Transverse colon (tissue), 4 donors: ENCODE data around the gene ANO4. TPM values are rescaled to one million over a fixed set of nuclear protein-coding genes. Genes with fewer than 3 reads are reported as not detected.

Source experiments
- DNase-seq: peaks from one replicate; pipeline ENCODE4 v3.0.0-alpha.2; 2019
- H3K27ac ChIP-seq, 4 donors: fragments of 200-600 bp; sonication (generic); 2 replicates each; pipeline ENCODE4 v1.5.1; 2016 to 2018; ENCODE audit warnings: inconsistent platforms in 4 of 4
- H3K27me3 ChIP-seq: fragments of 200-600 bp; sonication (generic); 2 replicates; pipeline ENCODE4 v1.5.1; 2017; ENCODE audit warnings: inconsistent platforms
- H3K36me3 ChIP-seq, 4 donors: fragments of 200-600 bp; sonication (generic); 2 replicates each; pipeline ENCODE4 v1.5.1; 2017 to 2019; ENCODE audit warnings: inconsistent platforms in 4 of 4
- H3K4me1 ChIP-seq, 4 donors: fragments of 200-600 bp; sonication (generic); 2 replicates each; pipeline ENCODE4 v1.5.1; 2017 to 2020; ENCODE audit warnings: inconsistent platforms in 4 of 4
- H3K4me3 ChIP-seq, 4 donors: fragments of 200-600 bp; sonication (generic); 1 replicate in 1 of 4; 2 replicates in 3 of 4; pipeline versions ENCODE4 v1.5.1 to v1.6.1; 2017 to 2019; ENCODE audit warnings: inconsistent platforms in 4 of 4
- H3K9me3 ChIP-seq, 2 donors: fragments of 200-600 bp; sonication (generic); 2 replicates each; pipeline ENCODE4 v1.5.1; 2017 to 2019; ENCODE audit warnings: inconsistent platforms in 2 of 2
- EP300 ChIP-seq: sonication (generic); formaldehyde crosslinking; IDR thresholded peaks from one replicate; pipeline ENCODE4 v1.6.1; 2017; ENCODE audit warnings: antibody characterized with exemption, low read depth
- POLR2A ChIP-seq: fragments of 450-650 bp; IDR thresholded peaks from one replicate; pipeline ENCODE4 v1.6.1; 2016; ENCODE audit warnings: antibody characterized with exemption, mild to moderate bottlenecking, moderate library complexity
- POLR2AphosphoS5 ChIP-seq, 3 donors: sonication (generic); formaldehyde crosslinking; IDR thresholded peaks; one replicate each; pipeline ENCODE4 v1.6.1; 2016; ENCODE audit warnings: antibody characterized with exemption in 3 of 3
- WGBS, 2 donors: methylation state at CpG; one replicate each; pipeline ENCODE4 v1.1.5; 2018; ENCODE audit warnings: low coverage in 1 of 2; 5-methylcytosine and 5-hydroxymethylcytosine counted together
- in situ Hi-C, 4 donors: fragments of 200-750 bp; cut with MboI; loops; one replicate each; pipeline versions ENCODE4 v1.15.0 to v1.15.1; 2017; ENCODE audit warnings: low sequenced_read_pairs in 3 of 4, low pct_ligation_motif_present in 1 of 4, low pct_unique_long_range_greater_than_20kb in 1 of 4
- intact Hi-C: fragments of 100-400 bp; cut with DNase I; formaldehyde crosslinking; loops from one replicate; pipeline ENCODE4 v1.15.1; 2023; ENCODE audit warnings: low total_unique reads
- total RNA-seq, 4 donors: library from RNA; depleted of rRNA; stranded (reverse); fragments of >200 nt; gene quantifications; one replicate each; pipeline ENCODE4 v1.1.0, GENCODE V29; 2016
- TF ChIP-seq, protein P1 (sequence below), 5 experiments: fragments of 200-600 bp in 3 of 5; fragments of 450-650 bp in 2 of 5; sonication (generic) in 3 of 5; IDR thresholded peaks; 1 replicate in 2 of 5; 2 replicates in 3 of 5; pipeline ENCODE4 v1.5.1; 2016 to 2017; ENCODE audit warnings: antibody characterized with exemption in 5 of 5, inconsistent platforms in 3 of 5, mild to moderate bottlenecking in 2 of 5, moderate library complexity in 1 of 5

Gene ANO4
- total RNA-seq, 4 donors from 2014 or later, result 0.14 TPM; not detected in 3

DNA sequence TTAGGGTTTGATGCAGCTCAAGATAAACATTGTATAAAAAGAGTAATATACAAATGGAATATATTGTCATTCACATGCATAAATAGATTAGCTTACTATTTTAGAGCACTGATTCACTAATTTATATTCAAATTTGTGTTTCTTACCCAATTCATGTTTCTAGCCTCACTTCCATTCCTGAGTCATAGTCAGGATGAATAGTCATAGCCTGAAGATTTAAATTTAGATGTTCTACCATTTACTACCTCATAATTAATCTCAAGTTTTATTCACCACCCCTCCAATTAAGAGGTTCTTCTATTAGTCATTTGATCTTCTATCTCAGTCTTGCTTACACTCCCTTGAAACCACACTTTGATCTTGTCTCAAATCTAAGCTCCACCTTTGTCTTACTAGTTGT, 38.7 kb downstream of the ANO4 start:
- Histone ChIP-seq H3K4me3 (no peak overlapping the region), H3K27me3 (no peaks in the 10 kb centered on the region), H3K9me3 (no peaks in the 10 kb centered on the region), H3K27ac (no peak overlapping the region), H3K4me1 (no peaks in the 10 kb centered on the region), H3K36me3 (no peaks in the 10 kb centered on the region)
- intact Hi-C loops, result no loop called here
- TF ChIP-seq POLR2A (no peak), EP300 (no peak), POLR2AphosphoS5 (IDR thresholded peaks at IDR 0.05) (no peak)
- TF ChIP-seq, protein P1, sequence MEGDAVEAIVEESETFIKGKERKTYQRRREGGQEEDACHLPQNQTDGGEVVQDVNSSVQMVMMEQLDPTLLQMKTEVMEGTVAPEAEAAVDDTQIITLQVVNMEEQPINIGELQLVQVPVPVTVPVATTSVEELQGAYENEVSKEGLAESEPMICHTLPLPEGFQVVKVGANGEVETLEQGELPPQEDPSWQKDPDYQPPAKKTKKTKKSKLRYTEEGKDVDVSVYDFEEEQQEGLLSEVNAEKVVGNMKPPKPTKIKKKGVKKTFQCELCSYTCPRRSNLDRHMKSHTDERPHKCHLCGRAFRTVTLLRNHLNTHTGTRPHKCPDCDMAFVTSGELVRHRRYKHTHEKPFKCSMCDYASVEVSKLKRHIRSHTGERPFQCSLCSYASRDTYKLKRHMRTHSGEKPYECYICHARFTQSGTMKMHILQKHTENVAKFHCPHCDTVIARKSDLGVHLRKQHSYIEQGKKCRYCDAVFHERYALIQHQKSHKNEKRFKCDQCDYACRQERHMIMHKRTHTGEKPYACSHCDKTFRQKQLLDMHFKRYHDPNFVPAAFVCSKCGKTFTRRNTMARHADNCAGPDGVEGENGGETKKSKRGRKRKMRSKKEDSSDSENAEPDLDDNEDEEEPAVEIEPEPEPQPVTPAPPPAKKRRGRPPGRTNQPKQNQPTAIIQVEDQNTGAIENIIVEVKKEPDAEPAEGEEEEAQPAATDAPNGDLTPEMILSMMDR (IDR thresholded peaks at IDR 0.05), result no peak
- in situ Hi-C loops, result no loop called here
- no peak for DNase-seq

DNA sequence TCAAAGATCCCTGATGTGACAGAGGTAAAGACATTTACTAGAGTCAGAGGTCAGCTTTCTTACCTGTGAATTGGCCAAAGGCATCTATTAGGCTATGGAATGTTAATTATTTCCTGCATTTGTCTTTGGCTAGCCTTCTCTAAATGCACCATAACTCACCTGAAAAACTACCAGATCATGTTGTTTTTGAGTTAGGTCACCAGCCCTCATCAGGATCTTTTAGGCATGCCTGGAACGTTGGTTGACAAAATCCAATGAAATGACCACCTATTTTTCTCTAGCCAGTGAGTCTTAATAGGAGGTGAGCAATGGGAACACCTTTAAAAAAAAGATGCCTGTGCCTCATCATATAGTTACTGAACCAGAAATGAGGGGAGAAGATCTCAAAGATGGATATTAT, 46.2 kb downstream of the ANO4 start:
- 60 to 70% methylated on average over 1 of the region's 1 CpG for WGBS, 2 donors
- Histone ChIP-seq H3K36me3 (no peaks in the 10 kb centered on the region), H3K27me3 (no peaks in the 10 kb centered on the region), H3K4me1 (no peaks in the 10 kb centered on the region), H3K9me3 (no peaks in the 10 kb centered on the region), H3K4me3 (no peak overlapping the region), H3K27ac (no peak overlapping the region)
- DNase-seq, result no peak
- in situ Hi-C loops (no loop called here), intact Hi-C loops (no loop called here)
- no peak for TF ChIP-seq POLR2AphosphoS5 (IDR thresholded peaks at IDR 0.05)
- TF ChIP-seq EP300, result no peak
- TF ChIP-seq POLR2A, result no peak
- TF ChIP-seq, protein P1 (IDR thresholded peaks at IDR 0.05), result no peak

DNA sequence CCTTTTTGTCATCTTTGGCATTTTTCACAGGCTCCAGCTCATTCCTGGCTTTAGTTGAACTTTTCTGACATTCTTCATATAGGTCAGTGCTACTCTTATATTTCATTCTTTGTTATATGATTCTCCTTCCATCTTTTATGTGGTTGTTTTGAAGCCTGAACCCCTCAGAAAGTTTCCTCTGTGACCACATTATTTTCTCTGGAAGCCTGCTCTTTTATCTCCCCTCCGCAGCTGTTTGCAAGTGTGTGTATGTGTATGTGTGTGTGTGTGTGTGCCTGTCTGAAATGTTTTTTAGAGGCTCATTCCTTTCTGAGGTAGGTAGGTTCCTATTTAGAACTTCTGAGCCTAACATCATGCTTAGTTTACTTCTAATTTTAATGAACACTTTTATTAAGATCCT, 47.6 kb downstream of the ANO4 start:
- Histone ChIP-seq H3K27ac (no peak overlapping the region), H3K4me1 (no peaks in the 10 kb centered on the region), H3K4me3 (no peak overlapping the region), H3K9me3 (no peaks in the 10 kb centered on the region), H3K27me3 (no peaks in the 10 kb centered on the region), H3K36me3 (no peaks in the 10 kb centered on the region)
- no peak for TF ChIP-seq EP300
- TF ChIP-seq, protein P1 (IDR thresholded peaks at IDR 0.05), result no peak
- TF ChIP-seq POLR2AphosphoS5 (IDR thresholded peaks at IDR 0.05), result no peak
- no peak for TF ChIP-seq POLR2A
- 61 to 100% methylated on average over 1 of the region's 1 CpG for WGBS, 2 donors
- no peak for DNase-seq
- intact Hi-C loops, result no loop called here
- in situ Hi-C loops, result no loop called here

DNA sequence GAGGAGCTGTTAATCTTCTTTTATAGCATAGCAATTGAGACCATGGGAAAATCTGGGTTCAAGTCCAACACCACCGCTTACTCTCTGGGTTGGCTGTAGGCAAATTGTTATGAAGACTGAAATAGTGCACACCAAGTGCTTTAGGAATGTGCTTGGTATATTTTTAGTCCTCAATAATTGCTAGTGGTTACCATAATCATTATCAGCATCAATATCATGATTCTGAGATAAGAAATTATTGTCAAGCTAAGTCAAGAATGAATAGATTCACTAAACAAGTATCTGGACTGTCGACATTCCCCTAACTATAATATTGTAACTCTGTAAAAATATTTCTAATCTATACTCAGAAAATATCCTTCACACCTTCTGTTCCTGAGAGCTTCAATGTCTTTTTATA, 48.5 kb downstream of the ANO4 start:
- Histone ChIP-seq H3K4me3 (no peak overlapping the region), H3K27ac (no peak overlapping the region), H3K36me3 (no peaks in the 10 kb centered on the region), H3K9me3 (no peaks in the 10 kb centered on the region), H3K4me1 (no peaks in the 10 kb centered on the region), H3K27me3 (no peaks in the 10 kb centered on the region)
- DNase-seq, result no peak
- TF ChIP-seq POLR2AphosphoS5 (IDR thresholded peaks at IDR 0.05) (no peak), EP300 (no peak), POLR2A (no peak)
- TF ChIP-seq, protein P1 (IDR thresholded peaks at IDR 0.05), result no peak
- intact Hi-C loops (no loop called here), in situ Hi-C loops (no loop called here)
- 63 to 88% methylated on average over 1 to 2 of the region's 2 CpGs for WGBS, 2 donors
